ENCODE measurements around the gene NEO1. TPM values are rescaled to one million over a fixed set of nuclear protein-coding genes. Genes with fewer than 3 reads are reported as not detected.

Gene NEO1
- polyA plus RNA-seq, 1 donor from 2014 or later = 57.0 TPM

- H3K27me3 ChIP-seq (ENCODE audit: insufficient read depth, low read depth, low read length) = no peaks in the 10 kb centered on the region
- no peak overlapping the region for H3K4me2 ChIP-seq (ENCODE audit: low read length)
- H4K20me1 ChIP-seq (ENCODE audit: insufficient read depth) = no peaks in the 10 kb centered on the region
- H3K9me2 ChIP-seq (ENCODE audit: insufficient read depth, low read length) = no peaks in the 10 kb centered on the region
- H2AFZ ChIP-seq (ENCODE audit: low read depth, low read length) = no peak overlapping the region
- H3K27ac ChIP-seq (ENCODE audit: low read length) = no peak overlapping the region
- H3F3A ChIP-seq (ENCODE audit: insufficient read depth, low read length, poor library complexity, severe bottlenecking) = no peaks in the 10 kb centered on the region
- H3K79me2 ChIP-seq (replicated peaks; ENCODE audit: insufficient read depth, low read length) = peaks cover 13% of the 10 kb centered on the region
- H3K9me3 ChIP-seq (ENCODE audit: low read length) = no peaks in the 10 kb centered on the region
- no peak overlapping the region for H3K9ac ChIP-seq (ENCODE audit: low read length)
- no peak overlapping the region for H3K4me3 ChIP-seq (ENCODE audit: low read length)
- no peaks in the 10 kb centered on the region for H3K36me3 ChIP-seq (ENCODE audit: insufficient read depth, low read length)
- TF ChIP-seq POLR2AphosphoS5 (IDR thresholded peaks at IDR 0.05) (no peak), SMC3 (conservative IDR thresholded peaks at IDR 0.05; ENCODE audit: poor library complexity) (no peak), TAF1 (IDR thresholded peaks at IDR 0.05; ENCODE audit: low read depth) (no peak), CTCF (IDR thresholded peaks at IDR 0.05; ENCODE audit: poor library complexity, severe bottlenecking) (no peak), EP300 (conservative IDR thresholded peaks at IDR 0.05; ENCODE audit: poor library complexity, severe bottlenecking) (no peak), MXI1 (conservative IDR thresholded peaks at IDR 0.05; ENCODE audit: poor library complexity, severe bottlenecking) (no peak), RAD21 (conservative IDR thresholded peaks at IDR 0.05) (no peak), EZH2 (IDR thresholded peaks at IDR 0.05; ENCODE audit: borderline replicate concordance, insufficient read depth, low read length, poor library complexity, severe bottlenecking) (no peak)
- TF ChIP-seq, protein P1, sequence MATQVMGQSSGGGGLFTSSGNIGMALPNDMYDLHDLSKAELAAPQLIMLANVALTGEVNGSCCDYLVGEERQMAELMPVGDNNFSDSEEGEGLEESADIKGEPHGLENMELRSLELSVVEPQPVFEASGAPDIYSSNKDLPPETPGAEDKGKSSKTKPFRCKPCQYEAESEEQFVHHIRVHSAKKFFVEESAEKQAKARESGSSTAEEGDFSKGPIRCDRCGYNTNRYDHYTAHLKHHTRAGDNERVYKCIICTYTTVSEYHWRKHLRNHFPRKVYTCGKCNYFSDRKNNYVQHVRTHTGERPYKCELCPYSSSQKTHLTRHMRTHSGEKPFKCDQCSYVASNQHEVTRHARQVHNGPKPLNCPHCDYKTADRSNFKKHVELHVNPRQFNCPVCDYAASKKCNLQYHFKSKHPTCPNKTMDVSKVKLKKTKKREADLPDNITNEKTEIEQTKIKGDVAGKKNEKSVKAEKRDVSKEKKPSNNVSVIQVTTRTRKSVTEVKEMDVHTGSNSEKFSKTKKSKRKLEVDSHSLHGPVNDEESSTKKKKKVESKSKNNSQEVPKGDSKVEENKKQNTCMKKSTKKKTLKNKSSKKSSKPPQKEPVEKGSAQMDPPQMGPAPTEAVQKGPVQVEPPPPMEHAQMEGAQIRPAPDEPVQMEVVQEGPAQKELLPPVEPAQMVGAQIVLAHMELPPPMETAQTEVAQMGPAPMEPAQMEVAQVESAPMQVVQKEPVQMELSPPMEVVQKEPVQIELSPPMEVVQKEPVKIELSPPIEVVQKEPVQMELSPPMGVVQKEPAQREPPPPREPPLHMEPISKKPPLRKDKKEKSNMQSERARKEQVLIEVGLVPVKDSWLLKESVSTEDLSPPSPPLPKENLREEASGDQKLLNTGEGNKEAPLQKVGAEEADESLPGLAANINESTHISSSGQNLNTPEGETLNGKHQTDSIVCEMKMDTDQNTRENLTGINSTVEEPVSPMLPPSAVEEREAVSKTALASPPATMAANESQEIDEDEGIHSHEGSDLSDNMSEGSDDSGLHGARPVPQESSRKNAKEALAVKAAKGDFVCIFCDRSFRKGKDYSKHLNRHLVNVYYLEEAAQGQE (IDR thresholded peaks at IDR 0.05; ENCODE audit: borderline replicate concordance) = no peak
These were observed 302.0 kb downstream of the NEO1 start for GRCh38 chr15:73354241-73354640.

Small RNA genes lying within 50 kb of the gene (small RNA-seq; reads per million reads assigned to genes)
- gene FKBP1AP2 = 0 reads per million in 3 experiments

All from neural cell (in vitro differentiated cells).